NCI-H524 (cell line): ENCODE measurements around the gene CCDC3.

ENCODE experiments used
- DNase-seq, 2 experiments: peaks; one replicate each; lab custom pipeline; 2025; lab: John Stamatoyannopoulos, UW

Gene CCDC3

GRCh38 chr10:12961416-12962205, 39.9 kb downstream of the CCDC3 start:
- DNase-seq: no peak

GRCh38 chr10:12960941-12961340, 40.6 kb downstream of the CCDC3 start:
- no peak for DNase-seq

GRCh38 chr10:12960334-12960898, 41.1 kb downstream of the CCDC3 start:
- DNase-seq: no peak

GRCh38 chr10:12958546-12959110, 42.9 kb downstream of the CCDC3 start:
- no peak for DNase-seq

- DNase-seq: no peak
These were observed 44.4 kb downstream of the CCDC3 start for GRCh38 chr10:12957081-12957480.

- no peak for DNase-seq
These were observed 46.6 kb downstream of the CCDC3 start for GRCh38 chr10:12954866-12955265.

GRCh38 chr10:12950583-12951128, 50.9 kb downstream of the CCDC3 start:
- DNase-seq: no peak

GRCh38 chr10:12949248-12949647, 52.3 kb downstream of the CCDC3 start:
- DNase-seq: no peak

- DNase-seq: no peak
These were observed 53.8 kb downstream of the CCDC3 start for GRCh38 chr10:12947741-12948140.

GRCh38 chr10:12946372-12946771, 55.1 kb downstream of the CCDC3 start:
- no peak for DNase-seq

GRCh38 chr10:12945690-12946359, 55.7 kb downstream of the CCDC3 start:
- DNase-seq: no peak

GRCh38 chr10:12944931-12945330, 56.6 kb downstream of the CCDC3 start:
- DNase-seq: no peak

- DNase-seq: no peak
These were observed 58.1 kb downstream of the CCDC3 start for GRCh38 chr10:12943425-12943824.

GRCh38 chr10:12941966-12942365, 59.5 kb downstream of the CCDC3 start:
- no peak for DNase-seq

- no peak for DNase-seq
These were observed 60.7 kb downstream of the CCDC3 start for GRCh38 chr10:12940791-12941190.

- no peak for DNase-seq
These were observed 63.2 kb downstream of the CCDC3 start for GRCh38 chr10:12938271-12938670.

- DNase-seq: no peak
These were observed 64.0 kb downstream of the CCDC3 start for GRCh38 chr10:12937527-12937926.

- no peak for DNase-seq
These were observed 66.7 kb downstream of the CCDC3 start for GRCh38 chr10:12934777-12935176.

GRCh38 chr10:12929381-12929780, 72.1 kb downstream of the CCDC3 start:
- no peak for DNase-seq

- no peak for DNase-seq
These were observed 72.9 kb downstream of the CCDC3 start for GRCh38 chr10:12928571-12928970.

- no peak for DNase-seq
These were observed 73.6 kb downstream of the CCDC3 start for GRCh38 chr10:12927896-12928295.

- no peak for DNase-seq
These were observed 75.7 kb downstream of the CCDC3 start for GRCh38 chr10:12925845-12926244.

GRCh38 chr10:12924911-12925310, 76.6 kb downstream of the CCDC3 start:
- no peak for DNase-seq
